Neural cell (in vitro differentiated cells): ENCODE measurements around the gene PRDM11. TPM values are rescaled to one million over a fixed set of nuclear protein-coding genes. Genes with fewer than 3 reads are reported as not detected.

ENCODE experiments used
- H2AFZ ChIP-seq: fragments of 200-600, 300-800 bp; sonication (generic), shearing (Covaris generic); 2 replicates; pipeline ENCODE4 v1.6.0; 2014; ENCODE audit warnings: low read depth, mild to moderate bottlenecking, antibody characterized with exemption, low read length, moderate library complexity
- H3F3A ChIP-seq: fragments of 200-600 bp; shearing (Covaris generic); 2 replicates; pipeline ENCODE4 v1.6.1; 2016; ENCODE audit warnings: mild to moderate bottlenecking, moderate library complexity, mixed read lengths, antibody characterized with exemption, low read length; ENCODE audit not compliant: insufficient read depth, poor library complexity, severe bottlenecking
- H3K27ac ChIP-seq: fragments of 200-600, 300-800 bp; sonication (generic), shearing (Covaris generic); 2 replicates; pipeline ENCODE4 v1.5.1; 2014; ENCODE audit warnings: mild to moderate bottlenecking, low read length, moderate library complexity
- H3K27me3 ChIP-seq: fragments of 300-800, 200-600 bp; sonication (generic), shearing (Covaris generic); 2 replicates; pipeline ENCODE4 v1.6.0; 2014; ENCODE audit warnings: mild to moderate bottlenecking, low read depth, low read length, moderate library complexity; ENCODE audit not compliant: insufficient read depth
- H3K36me3 ChIP-seq: fragments of 300-800, 200-600 bp; sonication (generic), shearing (Covaris generic); 2 replicates; pipeline ENCODE4 v1.5.1; 2014; ENCODE audit warnings: mild to moderate bottlenecking, antibody characterized with exemption, low read length, moderate library complexity; ENCODE audit not compliant: insufficient read depth
- H3K4me2 ChIP-seq: fragments of 300-800, 200-600 bp; sonication (generic), shearing (Covaris generic); 2 replicates; pipeline ENCODE4 v1.6.0; 2014; ENCODE audit warnings: mild to moderate bottlenecking, low read length
- H3K4me3 ChIP-seq: fragments of 300-800, 200-600 bp; sonication (generic), shearing (Covaris generic); 2 replicates; pipeline ENCODE4 v1.5.1; 2014; ENCODE audit warnings: mild to moderate bottlenecking, low read length, moderate library complexity
- H3K79me2 ChIP-seq: fragments of 200-600 bp; shearing (Covaris generic); replicated peaks from 2 replicates; pipeline ENCODE4 v1.6.0; 2014; ENCODE audit warnings: mild to moderate bottlenecking, low read length, moderate library complexity; ENCODE audit not compliant: insufficient read depth
- H3K9ac ChIP-seq: fragments of 300-800, 200-600 bp; sonication (generic), shearing (Covaris generic); 2 replicates; pipeline ENCODE4 v1.6.1; 2016; ENCODE audit warnings: mild to moderate bottlenecking, low read length, mixed read lengths
- H3K9me2 ChIP-seq: fragments of 200-600 bp; shearing (Covaris generic); 2 replicates; pipeline ENCODE4 v1.6.1; 2016; ENCODE audit warnings: mild to moderate bottlenecking, low read length, mixed read lengths; ENCODE audit not compliant: insufficient read depth
- H3K9me3 ChIP-seq: fragments of 200-600, 300-800 bp; sonication (generic), shearing (Covaris generic); 2 replicates; pipeline ENCODE4 v1.6.1; 2016; ENCODE audit warnings: mild to moderate bottlenecking, mixed run types, low read length, moderate library complexity, mixed read lengths
- H4K20me1 ChIP-seq: fragments of 200-600 bp; shearing (Covaris generic); 2 replicates; pipeline ENCODE4 v1.6.1; 2016; ENCODE audit warnings: mild to moderate bottlenecking, mixed run types; ENCODE audit not compliant: insufficient read depth
- CTCF ChIP-seq: fragments of 450-650 bp; IDR thresholded peaks from 2 replicates; pipeline ENCODE4 v1.5.1; 2014; ENCODE audit warnings: antibody characterized with exemption, mild to moderate bottlenecking, moderate library complexity; ENCODE audit not compliant: poor library complexity, severe bottlenecking
- EP300 ChIP-seq: fragments of 450-650 bp; conservative IDR thresholded peaks from 2 replicates; pipeline ENCODE4 v1.6.1; 2014; ENCODE audit warnings: antibody characterized with exemption, mild to moderate bottlenecking, moderate library complexity; ENCODE audit not compliant: poor library complexity, severe bottlenecking
- EZH2 ChIP-seq: fragments of 200-600, 300-800 bp; shearing (Covaris generic), sonication (generic); IDR thresholded peaks from 2 replicates; pipeline ENCODE4 v1.6.1; 2014; ENCODE audit warnings: antibody characterized with exemption, low read length, borderline replicate concordance, mild to moderate bottlenecking; ENCODE audit not compliant: insufficient read depth, poor library complexity, severe bottlenecking
- MXI1 ChIP-seq: fragments of 450-650 bp; conservative IDR thresholded peaks from 2 replicates; pipeline ENCODE4 v1.6.1; 2014; ENCODE audit warnings: antibody characterized with exemption, mild to moderate bottlenecking; ENCODE audit not compliant: poor library complexity, severe bottlenecking
- POLR2AphosphoS5 ChIP-seq: IDR thresholded peaks from 2 replicates; pipeline ENCODE4 v1.6.1; 2012
- RAD21 ChIP-seq: fragments of 450-650 bp; conservative IDR thresholded peaks from 2 replicates; pipeline ENCODE4 v1.6.1; 2014; ENCODE audit warnings: antibody characterized with exemption, mild to moderate bottlenecking, moderate library complexity
- REST ChIP-seq: IDR thresholded peaks from 2 replicates; pipeline ENCODE4 v1.6.1; 2012; ENCODE audit warnings: borderline replicate concordance
- SMC3 ChIP-seq: fragments of 450-650 bp; conservative IDR thresholded peaks from 2 replicates; pipeline ENCODE4 v1.6.1; 2014; ENCODE audit warnings: antibody characterized with exemption, mild to moderate bottlenecking, moderate library complexity; ENCODE audit not compliant: poor library complexity
- polyA plus RNA-seq: library from polyadenylated mRNA; depleted of rRNA; stranded (reverse); fragments of >200 nt; gene quantifications from 2 replicates; pipeline ENCODE4 v1.2.3, GENCODE V29; 2014

The PRDM11 gene
- polyA plus RNA-seq, 1 donor from 2014 or later: 2.0 TPM

GRCh38 chr11:45193695-45194094 is 47.3 kb downstream of the PRDM11 start:
- Histone ChIP-seq H3K4me2 (no peak overlapping the region), H3F3A (no peaks in the 10 kb centered on the region), H3K79me2 (no peaks in the 10 kb centered on the region), H3K9ac (no peak overlapping the region), H2AFZ (no peak overlapping the region), H3K4me3 (no peak overlapping the region), H3K27ac (no peak overlapping the region), H3K9me2 (no peaks in the 10 kb centered on the region), H3K36me3 (no peaks in the 10 kb centered on the region), H3K27me3 (no peaks in the 10 kb centered on the region), H3K9me3 (no peaks in the 10 kb centered on the region), H4K20me1 (no peaks in the 10 kb centered on the region)
- TF ChIP-seq EP300 (no peak), CTCF (no peak), EZH2 (no peak), MXI1 (no peak), RAD21 (no peak), POLR2AphosphoS5 (no peak), SMC3 (no peak), REST (no peak)

- Histone ChIP-seq H3K4me3 (no peak overlapping the region), H3F3A (no peaks in the 10 kb centered on the region), H3K9me3 (no peaks in the 10 kb centered on the region), H3K9ac (no peak overlapping the region), H3K36me3 (no peaks in the 10 kb centered on the region), H4K20me1 (no peaks in the 10 kb centered on the region), H3K9me2 (no peaks in the 10 kb centered on the region), H3K27me3 (no peaks in the 10 kb centered on the region), H2AFZ (no peak overlapping the region), H3K79me2 (no peaks in the 10 kb centered on the region), H3K27ac (no peak overlapping the region), H3K4me2 (no peak overlapping the region)
- TF ChIP-seq CTCF: no peak
Observed at GRCh38 chr11:45204761-45205160, 58.3 kb downstream of the PRDM11 start.
